Fibroblast of pulmonary artery (primary cell): ENCODE measurements around the gene SASH1.

Experiments used
- DNase-seq: peaks from one replicate; pipeline ENCODE4 v3.0.0-alpha.2; 2010; ENCODE audit warnings: low read depth
- H3K4me3 ChIP-seq: replicated peaks from 2 replicates; pipeline ENCODE4 v1.5.1; 2011; ENCODE audit warnings: low read depth, mild to moderate bottlenecking, control low read depth, low read length, moderate library complexity
- CTCF ChIP-seq: IDR thresholded peaks from 2 replicates; pipeline ENCODE4 v1.5.1; 2011; ENCODE audit warnings: mild to moderate bottlenecking, control low read depth, low read length, inconsistent platforms; ENCODE audit errors: missing control alignments

The SASH1 gene

DNA sequence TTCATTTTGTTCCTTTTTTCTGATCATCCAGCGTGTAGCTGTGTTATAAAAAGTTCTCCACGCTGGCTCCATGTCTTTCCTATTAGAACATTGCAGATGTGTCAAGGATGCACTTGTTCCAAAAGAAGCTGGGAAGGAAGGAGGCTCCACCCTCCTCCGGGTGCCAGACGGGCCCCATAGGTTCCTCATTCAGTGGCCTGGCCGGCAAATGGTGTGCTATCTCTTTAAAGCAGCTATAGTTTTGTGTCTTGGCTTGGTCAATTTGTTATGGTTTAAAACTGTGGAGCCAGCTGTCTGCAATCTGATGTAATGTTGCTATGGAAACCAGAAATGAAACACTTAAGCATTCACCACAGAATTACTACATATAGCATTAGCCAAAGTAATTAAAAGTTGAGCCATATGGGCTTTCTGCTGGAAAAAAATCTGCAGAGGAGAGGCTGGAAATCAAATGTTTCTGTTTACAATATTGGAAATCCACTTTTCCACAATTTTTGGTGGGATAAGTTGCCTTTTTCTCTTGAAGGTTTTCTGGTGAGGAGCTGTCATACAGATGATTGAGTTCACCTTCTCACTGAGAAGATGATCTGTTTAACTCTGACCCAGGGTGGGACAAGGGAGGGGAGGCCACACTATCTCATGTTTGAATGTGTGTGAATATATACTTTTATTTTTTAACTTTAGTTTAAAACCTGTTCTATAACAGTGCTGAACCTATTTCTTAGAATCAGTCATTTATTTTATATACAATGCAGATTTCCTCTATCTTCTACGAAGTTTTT is 167.4 kb downstream of the SASH1 start:
- TF ChIP-seq CTCF: no peak
- peak; percentile 97 for DNase-seq
- H3K4me3 ChIP-seq: peak overlapping the region; percentile 45

DNA sequence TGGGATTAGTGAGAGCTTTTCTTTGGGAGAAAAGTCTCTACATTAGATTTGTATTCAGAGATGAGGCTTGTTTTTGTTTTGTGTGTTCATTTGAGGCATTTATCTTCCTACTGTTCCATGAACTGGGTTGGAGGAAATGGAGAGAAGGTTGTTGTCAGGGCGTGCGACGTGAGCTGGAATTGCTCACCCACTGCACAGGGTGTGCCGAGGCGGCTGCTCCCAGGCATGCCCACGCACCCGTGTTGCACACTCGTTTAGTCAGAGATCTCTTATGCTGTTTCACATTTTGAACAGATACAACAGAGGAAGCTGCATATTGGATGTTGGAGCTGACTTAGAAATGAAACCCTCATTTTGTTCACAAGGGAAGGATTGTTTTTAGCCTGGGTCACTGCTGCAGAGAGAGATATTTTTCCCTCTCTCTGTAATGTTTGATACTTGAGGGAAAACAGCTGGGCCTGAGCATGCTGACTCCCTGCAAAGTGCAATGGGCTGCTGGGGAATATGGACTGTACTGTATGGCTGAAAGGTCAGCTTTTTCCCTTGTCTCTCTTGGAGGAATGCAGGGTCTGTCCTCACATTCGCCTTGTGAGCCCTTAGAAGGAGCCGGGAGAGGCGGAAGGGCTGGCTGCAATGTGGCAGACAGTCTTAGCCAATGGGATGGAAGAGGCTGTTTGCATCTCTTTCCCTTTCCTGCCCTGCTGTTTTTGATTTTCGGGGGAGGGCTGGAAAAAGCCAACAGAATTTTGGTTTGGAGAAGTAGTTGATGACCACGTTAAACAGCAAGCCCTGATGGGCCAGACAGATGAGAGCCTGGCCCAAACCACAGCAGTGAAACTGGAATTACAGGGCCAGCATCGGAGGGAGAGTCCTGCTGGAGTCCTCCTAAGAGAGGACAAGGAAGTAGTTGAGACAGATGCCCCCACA is 170.8 kb downstream of the SASH1 start:
- no peak overlapping the region for H3K4me3 ChIP-seq
- no peak for TF ChIP-seq CTCF
- DNase-seq: peak; percentile 60

DNA sequence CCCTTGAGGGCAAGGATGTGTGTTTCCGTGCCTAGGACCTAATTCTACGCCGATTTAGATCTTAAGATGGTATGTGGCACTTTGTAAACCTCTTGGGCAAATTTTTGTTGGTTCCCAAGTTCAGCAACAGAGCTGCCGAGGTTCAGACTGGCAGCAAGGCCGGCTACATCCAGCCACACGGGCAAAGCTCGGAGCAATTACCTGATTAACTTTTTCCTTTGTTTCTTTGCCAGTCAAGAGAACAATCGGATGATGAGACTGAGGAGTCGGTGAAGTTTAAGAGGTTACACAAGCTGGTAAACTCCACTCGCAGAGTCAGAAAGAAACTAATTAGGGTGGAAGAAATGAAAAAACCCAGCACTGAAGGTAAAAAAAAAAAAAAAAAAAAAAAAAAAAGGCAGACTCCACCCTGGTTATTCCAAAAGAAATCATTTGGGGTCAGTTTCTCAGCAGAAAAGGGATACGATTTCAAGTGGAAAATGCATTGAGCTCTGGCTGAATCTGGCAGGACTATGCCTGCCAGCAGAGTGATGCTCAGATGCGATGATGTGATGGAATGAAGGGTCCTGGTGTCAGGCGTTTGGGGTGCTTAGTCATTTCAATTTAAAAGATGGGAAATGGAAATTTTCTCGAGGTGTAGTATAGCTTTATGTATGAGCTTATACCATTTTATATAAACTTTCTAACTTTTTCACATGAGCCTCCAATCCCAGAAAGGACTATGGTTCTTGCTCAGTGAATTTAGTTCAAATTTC is 171.6 kb downstream of the SASH1 start:
- DNase-seq: no peak
- no peak overlapping the region for H3K4me3 ChIP-seq
- no peak for TF ChIP-seq CTCF

DNA sequence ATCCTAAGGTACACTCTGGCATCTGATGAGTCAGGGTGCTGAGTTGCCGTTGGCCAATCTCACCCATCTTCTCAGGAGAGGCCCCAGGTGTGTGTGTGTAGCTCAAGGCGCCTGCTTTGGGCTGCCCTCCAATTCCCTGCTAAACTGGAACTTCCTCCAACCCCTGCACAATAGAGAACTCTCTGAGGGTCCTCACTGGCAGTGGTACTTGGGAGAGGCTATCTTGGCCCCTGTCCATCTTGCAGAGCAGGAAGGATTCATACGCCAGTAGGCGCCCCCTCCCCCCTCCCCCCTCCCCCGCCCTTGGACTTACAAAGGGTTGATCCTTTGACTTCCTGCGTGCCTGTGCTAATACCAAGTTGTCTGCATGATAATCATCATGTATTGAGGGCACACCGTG is 173.6 kb downstream of the SASH1 start:
- no peak overlapping the region for H3K4me3 ChIP-seq
- DNase-seq: no peak
- no peak for TF ChIP-seq CTCF

GRCh38 chr6:148516617-148517016 is 174.0 kb downstream of the SASH1 start:
- no peak for TF ChIP-seq CTCF
- H3K4me3 ChIP-seq: no peak overlapping the region
- DNase-seq: no peak

- H3K4me3 ChIP-seq: no peak overlapping the region
- no peak for TF ChIP-seq CTCF
- no peak for DNase-seq
Measured at GRCh38 chr6:148517470-148517869, 174.8 kb downstream of the SASH1 start.
